Activated CD8-positive, alpha-beta T cell treated with anti-CD3 and anti-CD28 coated beads for 36 hours (primary cell): ENCODE results near the gene KRI1. TPM values are rescaled to one million over a fixed set of nuclear protein-coding genes. Genes with fewer than 3 reads are reported as not detected.
A peak's percentile ranks its signal among the peaks of the same experiment; 100 is the strongest.

Source experiments
- ATAC-seq: fragments of 200-7000 bp; cut with Tn5 transposase; one replicate; pipeline ENCODE4 v1.10.0; 2021; ENCODE audit warnings: mild to moderate bottlenecking, moderate library complexity
- CTCF ChIA-PET: fragments of 350-600 bp; sonication (Branson Sonifier 250); formaldehyde crosslinking; loops from one replicate; lab custom pipeline; 2021; ENCODE audit warnings: antibody characterized with exemption; lab: Charles Lee
- POLR2A ChIA-PET: fragments of 350-600 bp; sonication (Branson Sonifier 250); formaldehyde crosslinking; loops from one replicate; lab custom pipeline; 2021; ENCODE audit warnings: antibody characterized with exemption; lab: Charles Lee
- DNase-seq: peaks from one replicate; pipeline ENCODE4 v3.0.0-alpha.2; 2020
- H3K27ac Mint-ChIP-seq: one replicate; pipeline ENCODE4 v1.8.0; 2021; ENCODE audit warnings: mild to moderate bottlenecking, mixed read lengths
- H3K27me3 Mint-ChIP-seq: one replicate; pipeline ENCODE4 v1.8.0; 2021; ENCODE audit warnings: mixed read lengths
- H3K36me3 Mint-ChIP-seq: one replicate; pipeline ENCODE4 v1.8.0; 2021; ENCODE audit warnings: low read depth, mixed read lengths
- H3K4me1 Mint-ChIP-seq: one replicate; pipeline ENCODE4 v1.8.0; 2021; ENCODE audit warnings: low read depth, mixed read lengths
- H3K4me3 Mint-ChIP-seq: one replicate; pipeline ENCODE4 v1.8.0; 2021; ENCODE audit warnings: mild to moderate bottlenecking, moderate library complexity, mixed read lengths
- H3K9me3 Mint-ChIP-seq: one replicate; pipeline ENCODE4 v1.8.0; 2021; ENCODE audit warnings: mixed read lengths
- CTCF ChIP-seq: fragments of 200-600 bp; IDR thresholded peaks from one replicate; pipeline ENCODE4 v1.8.0; 2022; ENCODE audit warnings: antibody characterized with exemption, mild to moderate bottlenecking
- intact Hi-C: fragments of 100-400 bp; cut with micrococcal nuclease; formaldehyde crosslinking; loops from one replicate; pipeline ENCODE4 v1.10.0; 2022
- total RNA-seq, 2 experiments: library from RNA; stranded (reverse); gene quantifications; one replicate each; pipeline ENCODE4 v1.2.3, GENCODE V29; 2021

The KRI1 gene
- total RNA-seq, 2 experiments from 2014 or later: 50.0 to 58.3 TPM

DNA sequence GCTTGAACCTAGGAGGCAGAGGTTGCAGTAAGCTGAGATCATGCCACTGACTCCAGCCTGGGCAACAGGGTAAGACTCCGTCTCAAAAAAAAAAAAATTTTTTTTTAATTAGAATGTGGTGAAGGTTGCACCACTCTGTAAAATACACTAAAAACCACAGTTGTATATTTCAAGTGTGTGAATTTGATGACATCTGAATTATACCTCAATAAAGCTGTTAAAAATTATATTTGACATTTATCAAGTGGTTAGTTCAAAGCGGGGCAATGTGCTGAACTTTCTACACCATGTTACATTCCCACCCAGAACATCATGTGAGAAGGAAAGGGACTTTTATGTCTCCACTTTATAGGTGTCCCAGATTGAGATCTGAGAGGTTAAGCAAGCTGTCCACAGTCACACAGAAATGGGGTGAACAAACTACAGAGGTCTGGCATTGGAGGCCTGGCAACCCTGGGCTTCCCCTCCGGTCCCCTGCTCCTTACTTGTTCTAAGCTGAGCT lies 42.6 kb downstream of the KRI1 start:
- H3K4me3 Mint-ChIP-seq: no peak overlapping the region
- no peak for TF ChIP-seq CTCF
- no peak overlapping the region for H3K27ac Mint-ChIP-seq
- ATAC-seq (peak; percentile 20), DNase-seq (no peak)
- intact Hi-C loops: no loop called here
- ChIA-PET POLR2A (interaction anchor here (1.4 kb wide), 1 partner anchor 29 kb away, joined by 5 read pairs; no protein-coding TSS in a partner anchor), CTCF (interaction anchor here (1.0 to 3.0 kb wide), 4 partner anchors 11 to 194 kb away, joined by 3 to 7 read pairs (median 3); no protein-coding TSS in a partner anchor)
- no peaks in the 10 kb centered on the region for H3K9me3 Mint-ChIP-seq
- H3K36me3 Mint-ChIP-seq: no peaks in the 10 kb centered on the region
- H3K27me3 Mint-ChIP-seq: peaks cover 17% of the 10 kb centered on the region
- peaks cover 14% of the 10 kb centered on the region for H3K4me1 Mint-ChIP-seq

DNA sequence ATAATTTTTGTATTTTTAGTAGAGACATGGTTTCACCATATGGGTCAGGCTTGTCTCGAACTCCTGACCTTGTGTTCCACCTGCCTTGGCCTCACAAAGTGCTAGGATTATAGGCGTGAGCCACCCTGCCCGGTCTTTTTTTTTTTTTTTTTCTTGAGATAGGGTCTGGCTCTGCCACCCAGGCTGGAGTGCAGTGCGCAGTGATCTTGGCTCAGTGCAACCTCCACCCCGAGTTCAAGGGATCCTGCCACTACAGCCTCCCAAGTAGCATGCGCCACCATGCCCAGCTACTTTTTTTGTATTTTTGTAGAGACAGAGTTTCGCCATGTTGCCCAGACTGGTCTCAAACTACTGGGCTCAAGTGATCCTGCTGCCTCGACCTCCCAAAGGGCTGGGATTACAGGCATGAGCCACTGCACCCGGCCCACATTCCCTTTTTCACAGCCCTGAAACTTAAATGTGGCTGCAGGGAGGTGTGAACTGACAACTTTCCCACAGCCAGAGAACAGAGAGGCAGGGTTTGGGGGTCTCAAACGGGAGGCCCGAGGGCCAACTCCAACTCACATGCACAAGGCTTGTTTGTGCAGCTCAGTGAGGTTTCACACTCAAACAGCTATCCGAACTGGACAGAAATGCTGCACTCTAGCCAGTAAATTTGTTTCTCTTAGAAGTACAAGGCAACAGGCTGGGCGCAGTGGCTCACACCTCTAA lies 44.2 kb downstream of the KRI1 start:
- DNase-seq (no peak), ATAC-seq (no peak)
- peaks cover 24% of the 10 kb centered on the region for H3K27me3 Mint-ChIP-seq
- TF ChIP-seq CTCF: no peak
- no peaks in the 10 kb centered on the region for H3K9me3 Mint-ChIP-seq
- H3K27ac Mint-ChIP-seq: no peak overlapping the region
- H3K4me1 Mint-ChIP-seq: peaks cover 19% of the 10 kb centered on the region
- CTCF ChIA-PET: no interaction called here
- H3K4me3 Mint-ChIP-seq: no peak overlapping the region
- POLR2A ChIA-PET: interaction anchor here (1.5 kb wide), 1 partner anchor 46 kb away, joined by 4 read pairs; no protein-coding TSS in a partner anchor
- no peaks in the 10 kb centered on the region for H3K36me3 Mint-ChIP-seq
- intact Hi-C loops: no loop called here

DNA sequence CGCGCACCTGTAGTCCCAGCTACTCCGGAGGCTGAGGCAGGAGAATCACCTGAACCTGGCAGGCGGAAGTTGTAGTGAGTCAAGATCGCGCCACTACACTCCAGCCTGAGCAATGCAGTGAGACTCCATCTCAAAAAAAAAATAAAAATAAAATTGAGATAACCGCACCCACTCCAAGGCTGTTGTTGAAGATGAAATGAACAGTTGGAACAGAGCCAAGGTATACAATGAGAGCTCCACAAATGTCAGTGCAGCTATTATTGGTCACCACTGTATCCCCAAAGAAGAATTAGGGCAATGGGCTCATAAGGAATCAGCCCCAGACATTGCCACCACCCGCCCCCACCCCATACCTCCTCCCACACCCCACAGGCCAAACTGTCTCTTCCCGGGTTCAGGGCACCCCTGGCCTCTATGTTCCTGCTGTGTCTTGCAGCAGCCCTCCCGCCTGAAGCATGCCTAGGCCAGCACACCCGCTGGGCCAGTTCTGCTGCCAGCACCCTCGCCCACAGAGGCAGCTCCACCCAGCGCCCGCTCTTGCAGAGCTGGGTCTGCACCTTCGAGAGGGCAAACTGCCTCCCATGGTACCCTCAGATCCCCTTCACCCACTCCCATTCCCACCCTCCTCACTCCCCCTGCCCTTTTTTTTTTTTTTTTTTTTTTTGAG lies 45.0 kb downstream of the KRI1 start:
- intact Hi-C loops: no loop called here
- Mint-ChIP-seq H3K4me1 (peaks cover 19% of the 10 kb centered on the region), H3K9me3 (no peaks in the 10 kb centered on the region), H3K27me3 (peaks cover 29% of the 10 kb centered on the region), H3K4me3 (no peak overlapping the region), H3K27ac (no peak overlapping the region), H3K36me3 (no peaks in the 10 kb centered on the region)
- ATAC-seq: no peak
- ChIA-PET CTCF (interaction anchor here (1.0 to 1.2 kb wide), 2 partner anchors 10 to 81 kb away, joined by 3 to 4 read pairs; no protein-coding TSS in a partner anchor), POLR2A (interaction anchor here (1.5 kb wide), 1 partner anchor 46 kb away, joined by 4 read pairs; no protein-coding TSS in a partner anchor)
- no peak for TF ChIP-seq CTCF
- no peak for DNase-seq

DNA sequence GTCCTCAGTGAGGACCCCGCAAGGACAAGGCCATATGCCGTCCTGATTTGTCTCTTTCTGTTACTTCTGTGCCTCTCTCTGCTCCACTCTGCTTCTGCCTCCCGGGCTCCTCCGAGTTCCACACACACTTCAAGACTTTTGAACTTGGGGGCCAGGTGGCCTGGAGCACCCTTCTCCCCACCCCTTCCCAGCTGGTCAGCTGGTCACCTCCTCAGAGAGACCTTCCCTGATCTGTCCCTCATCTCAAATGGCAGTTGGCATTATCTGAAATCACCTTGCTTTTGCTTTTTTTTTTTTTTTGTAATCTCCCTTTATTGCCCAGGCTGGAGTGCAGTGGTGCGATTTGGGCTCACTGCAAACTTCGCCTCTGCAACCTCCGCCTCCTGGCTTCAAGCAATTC lies 46.4 kb downstream of the KRI1 start:
- Mint-ChIP-seq H3K36me3 (no peaks in the 10 kb centered on the region), H3K4me3 (no peak overlapping the region), H3K4me1 (peaks cover 19% of the 10 kb centered on the region), H3K27me3 (peaks cover 43% of the 10 kb centered on the region), H3K27ac (no peak overlapping the region), H3K9me3 (no peaks in the 10 kb centered on the region)
- TF ChIP-seq CTCF: no peak
- intact Hi-C loops: no loop called here
- DNase-seq (no peak), ATAC-seq (no peak)
- ChIA-PET POLR2A (interaction anchor here (1.8 kb wide), 1 partner anchor 34 kb away, joined by 6 read pairs; no protein-coding TSS in a partner anchor), CTCF (interaction anchor here (0.9 to 1.2 kb wide), 3 partner anchors 36 to 339 kb away, joined by 3 read pairs; no protein-coding TSS in a partner anchor)
